K562 (cell line): ENCODE results near the gene SERTAD1. TPM values are rescaled to one million over a fixed set of nuclear protein-coding genes. Genes with fewer than 3 reads are reported as not detected.
A peak's percentile ranks its signal among the peaks of the same experiment; 100 is the strongest.

Experiments used
- ATF1 ChIP-seq, 2 experiments: fragments of 450-650 bp in 1 of 2; IDR thresholded peaks; 2 replicates each; pipeline ENCODE4 v1.6.1; 2016; ENCODE audit warnings: missing compliant biosample characterization in 1 of 2, missing genetic modification characterization in 1 of 2
- BRD4 ChIP-seq: fragments of 200-600 bp; sonication (generic); IDR thresholded peaks from 2 replicates; pipeline ENCODE4 v1.6.1; 2017; ENCODE audit warnings: inconsistent platforms
- BRF1 ChIP-seq: IDR thresholded peaks from 3 replicates; pipeline ENCODE4 v1.6.1; 2011; ENCODE audit warnings: borderline replicate concordance, mild to moderate bottlenecking; ENCODE audit not compliant: insufficient read length; ENCODE audit errors: extremely low read depth
- MCM2 ChIP-seq: fragments of 450-650 bp; IDR thresholded peaks from 2 replicates; pipeline ENCODE4 v1.6.1; 2017; ENCODE audit warnings: low read depth, mild to moderate bottlenecking
- MGA ChIP-seq: fragments of 450-650 bp; IDR thresholded peaks from 2 replicates; pipeline ENCODE4 v1.6.1; 2016; ENCODE audit warnings: mild to moderate bottlenecking, moderate library complexity
- RBM14 ChIP-seq: fragments of 200-400 bp; formaldehyde crosslinking; IDR thresholded peaks from 2 replicates; pipeline ENCODE4 v1.6.1; 2018; ENCODE audit warnings: low read depth, mild to moderate bottlenecking, low read length, moderate library complexity, borderline replicate concordance; ENCODE audit not compliant: insufficient read depth
- SMARCA4 ChIP-seq: fragments of 450-650 bp; IDR thresholded peaks from 2 replicates; pipeline ENCODE4 v1.6.1; 2016
- TCF15 ChIP-seq: fragments of 250-450 bp; sonication (Bioruptor Pico); IDR thresholded peaks from 2 replicates; pipeline ENCODE4 v1.8.0; 2022; ENCODE audit warnings: moderate library complexity, mild to moderate bottlenecking, inconsistent platforms
- USF2 ChIP-seq: sonication (generic); formaldehyde crosslinking; IDR thresholded peaks from 2 replicates; pipeline ENCODE4 v1.5.0; 2020; ENCODE audit warnings: missing genetic modification reagents
- ZNF395 ChIP-seq: fragments of 200-800 bp; sonication (Bioruptor generic); IDR thresholded peaks from 2 replicates; pipeline ENCODE4 v1.6.1; 2017; ENCODE audit warnings: missing genetic modification characterization, missing compliant biosample characterization
- ZNF583 ChIP-seq: fragments of 250-450 bp; sonication (Bioruptor Pico); IDR thresholded peaks from 2 replicates; pipeline ENCODE4 v1.4.0; 2020
- polyA plus RNA-seq, 8 experiments: library from polyadenylated mRNA; depleted of rRNA in 4 of 8; stranded (reverse) in 5 of 8; unstranded in 3 of 8; fragments of >200 nt; fragmentation: Nextera tagmentation in 2 of 8; fragmentation: Illumina TruSeq in 1 of 8; extraction: Ambion mirVana in 2 of 8; extraction: Trizol in 1 of 8; gene quantifications; 2 replicates each; pipeline versions ENCODE4 v1.2.1 to v1.2.3, GENCODE V29; 2011 to 2014; ENCODE audit warnings: inconsistent platforms in 1 of 8, missing spikeins in 1 of 8
- total RNA-seq, 7 experiments: library from RNA; depleted of rRNA in 6 of 7; stranded (reverse); fragments of >200 nt in 6 of 7; fragmentation: Illumina TruSeq in 2 of 7; extraction: Trizol in 2 of 7; gene quantifications; 2 replicates each; pipeline versions ENCODE4 v1.2.1 to v1.2.3, GENCODE V29; 2011 to 2021; ENCODE audit warnings: low replicate concordance in 1 of 7

Gene SERTAD1
- total and polyA plus RNA-seq, 9 of the 15 experiments (the other 6 are each of a cell fraction or from before 2014, with no cell fraction given) = 0.15 to 8.7 (median 4.9) TPM

- TF ChIP-seq SMARCA4 (peak; percentile 96), ZNF395 (CRISPR knock-in tag) (peak; percentile 92; the same call in 1 of the 2 replicates), BRF1 (no peak), MGA (no peak), TCF15 (CRISPR knock-in tag) (no peak), RBM14 (no peak), BRD4 (no peak), ZNF583 (CRISPR knock-in tag) (0 out of 2 replicates have a peak, but pooled peaks have one; percentile 69), MCM2 (no peak), ATF1 (CRISPR knock-in tag; IDR thresholded peaks at IDR 0.05) (no peak), ATF1 (tag; IDR thresholded peaks at IDR 0.05) (peak; percentile 47), USF2 (CRISPR knock-in tag) (peak; percentile 73)
Observed at GRCh38 chr19:40464059-40465024, 38.5 kb upstream of the SERTAD1 start (continued).
